ENCODE data around the gene HMBS. TPM values are rescaled to one million over a fixed set of nuclear protein-coding genes. Genes with fewer than 3 reads are reported as not detected.

HMBS gene
- total RNA-seq, 1 donor from 2014 or later = 21.4 TPM

DNA sequence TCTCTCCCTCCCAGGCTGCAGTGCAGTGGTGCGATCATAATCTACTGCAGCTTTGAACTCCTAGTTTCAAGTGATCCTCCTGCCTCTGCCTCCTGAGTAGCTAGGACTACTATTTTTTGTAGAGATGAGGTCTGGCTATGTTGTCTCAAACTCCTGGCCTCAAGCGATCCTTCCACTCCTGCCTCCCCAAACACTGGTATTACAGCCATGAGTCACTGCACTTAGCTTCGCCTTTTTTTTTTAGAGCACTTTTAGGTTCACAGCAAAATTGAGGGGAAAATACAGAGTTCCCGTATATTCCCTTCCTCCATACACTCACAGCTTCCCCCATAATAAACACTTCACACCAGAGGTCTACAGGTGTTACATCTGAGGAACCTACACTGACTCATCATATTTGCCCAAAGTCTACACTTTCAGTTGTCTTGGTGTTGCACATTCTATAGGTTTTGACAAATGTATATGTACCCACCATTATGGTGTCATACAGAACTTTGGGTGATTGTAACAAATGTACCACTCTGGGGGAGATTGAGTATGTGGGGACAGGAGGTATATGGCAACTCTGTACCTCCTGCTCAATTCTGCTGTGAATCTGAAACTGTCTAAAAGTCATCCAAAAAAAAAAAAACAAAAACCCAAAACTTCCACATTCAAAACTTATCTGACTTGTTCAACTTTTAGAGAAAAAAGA lies 42.7 kb upstream of the HMBS start:
- H3K4me1 Mint-ChIP-seq (ENCODE audit: low read depth, unreplicated experiment) = peaks cover 4% of the 10 kb centered on the region
- FAIRE-seq = no peak
- no peaks in the 10 kb centered on the region for H3K4me1 ChIP-seq (ENCODE audit: insufficient read depth, low read length)
- no peak overlapping the region for H2AFZ ChIP-seq (ENCODE audit: low read depth, low read length)
- TF ChIP-seq, protein P1, sequence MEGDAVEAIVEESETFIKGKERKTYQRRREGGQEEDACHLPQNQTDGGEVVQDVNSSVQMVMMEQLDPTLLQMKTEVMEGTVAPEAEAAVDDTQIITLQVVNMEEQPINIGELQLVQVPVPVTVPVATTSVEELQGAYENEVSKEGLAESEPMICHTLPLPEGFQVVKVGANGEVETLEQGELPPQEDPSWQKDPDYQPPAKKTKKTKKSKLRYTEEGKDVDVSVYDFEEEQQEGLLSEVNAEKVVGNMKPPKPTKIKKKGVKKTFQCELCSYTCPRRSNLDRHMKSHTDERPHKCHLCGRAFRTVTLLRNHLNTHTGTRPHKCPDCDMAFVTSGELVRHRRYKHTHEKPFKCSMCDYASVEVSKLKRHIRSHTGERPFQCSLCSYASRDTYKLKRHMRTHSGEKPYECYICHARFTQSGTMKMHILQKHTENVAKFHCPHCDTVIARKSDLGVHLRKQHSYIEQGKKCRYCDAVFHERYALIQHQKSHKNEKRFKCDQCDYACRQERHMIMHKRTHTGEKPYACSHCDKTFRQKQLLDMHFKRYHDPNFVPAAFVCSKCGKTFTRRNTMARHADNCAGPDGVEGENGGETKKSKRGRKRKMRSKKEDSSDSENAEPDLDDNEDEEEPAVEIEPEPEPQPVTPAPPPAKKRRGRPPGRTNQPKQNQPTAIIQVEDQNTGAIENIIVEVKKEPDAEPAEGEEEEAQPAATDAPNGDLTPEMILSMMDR (IDR thresholded peaks at IDR 0.05; ENCODE audit: insufficient read depth, low read depth, low read length) = no peak
- no peak for TF ChIP-seq EZH2 (IDR thresholded peaks at IDR 0.05; ENCODE audit: insufficient read depth, low read length)
- H3K36me3 Mint-ChIP-seq (ENCODE audit: low read depth, unreplicated experiment) = peaks cover 6% of the 10 kb centered on the region
- no peak overlapping the region for H3K9ac ChIP-seq (ENCODE audit: low read length)
- no peak overlapping the region for H3K27ac Mint-ChIP-seq (ENCODE audit: unreplicated experiment)
- no peak overlapping the region for H3K27ac ChIP-seq (ENCODE audit: low read depth, low read length)
- no peak overlapping the region for H3K4me2 ChIP-seq (ENCODE audit: low read length)
- H3K4me3 Mint-ChIP-seq (ENCODE audit: unreplicated experiment) = no peak overlapping the region
- no peak for DNase-seq (ENCODE audit: low read depth)
- H3K9me3 ChIP-seq (ENCODE audit: insufficient read depth, low read depth, low read length) = no peaks in the 10 kb centered on the region
- no peaks in the 10 kb centered on the region for H3K27me3 Mint-ChIP-seq (ENCODE audit: low read depth, unreplicated experiment)
- no peaks in the 10 kb centered on the region for H3K27me3 ChIP-seq (ENCODE audit: insufficient read depth, low read length)
- H3K4me3 ChIP-seq (ENCODE audit: insufficient read depth, low read depth, low read length) = no peak overlapping the region
- no peaks in the 10 kb centered on the region for H3K9me3 Mint-ChIP-seq (ENCODE audit: unreplicated experiment)
- H4K20me1 ChIP-seq (ENCODE audit: insufficient read depth, low read length) = peaks cover 24% of the 10 kb centered on the region
- H3K79me2 ChIP-seq (ENCODE audit: insufficient read depth, low read length) = no peaks in the 10 kb centered on the region
- peaks cover 12% of the 10 kb centered on the region for H3K36me3 ChIP-seq (ENCODE audit: insufficient read depth, low read length)

DNA sequence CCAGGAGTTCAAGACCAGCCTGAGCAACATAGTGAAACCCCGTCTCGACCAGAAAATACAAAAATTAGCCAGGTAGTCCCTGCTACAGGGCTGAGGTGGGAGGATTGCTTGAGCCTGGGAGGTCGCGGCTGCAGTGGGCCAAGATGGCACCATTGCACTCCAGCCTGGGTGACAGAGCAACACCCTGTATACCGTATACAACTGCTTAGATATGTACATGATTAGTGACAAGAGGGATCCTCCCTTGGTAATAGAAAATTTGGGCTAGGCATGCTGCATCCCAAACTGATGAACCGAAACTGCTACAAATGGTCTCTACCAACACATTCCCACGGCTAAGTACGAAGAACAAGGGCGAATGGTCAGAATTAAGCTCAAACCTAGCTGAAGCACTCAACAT lies 41.8 kb upstream of the HMBS start:
- TF ChIP-seq EZH2 (IDR thresholded peaks at IDR 0.05; ENCODE audit: insufficient read depth, low read length) = no peak
- TF ChIP-seq, protein P1 (IDR thresholded peaks at IDR 0.05; ENCODE audit: insufficient read depth, low read depth, low read length) = no peak
- Histone ChIP-seq H3K9me3 (ENCODE audit: insufficient read depth, low read depth, low read length) (no peaks in the 10 kb centered on the region), H2AFZ (ENCODE audit: low read depth, low read length) (no peak overlapping the region), H3K79me2 (ENCODE audit: insufficient read depth, low read length) (no peaks in the 10 kb centered on the region), H4K20me1 (ENCODE audit: insufficient read depth, low read length) (peaks cover 33% of the 10 kb centered on the region), H3K4me3 (ENCODE audit: insufficient read depth, low read depth, low read length) (no peak overlapping the region), H3K4me2 (ENCODE audit: low read length) (no peak overlapping the region), H3K9ac (ENCODE audit: low read length) (no peak overlapping the region), H3K4me1 (ENCODE audit: insufficient read depth, low read length) (no peaks in the 10 kb centered on the region), H3K27ac (ENCODE audit: low read depth, low read length) (no peak overlapping the region), H3K36me3 (ENCODE audit: insufficient read depth, low read length) (peaks cover 12% of the 10 kb centered on the region), H3K27me3 (ENCODE audit: insufficient read depth, low read length) (no peaks in the 10 kb centered on the region)
- H3K27ac Mint-ChIP-seq (ENCODE audit: unreplicated experiment) = no peak overlapping the region
- DNase-seq (ENCODE audit: low read depth) = no peak
- H3K36me3 Mint-ChIP-seq (ENCODE audit: low read depth, unreplicated experiment) = peaks cover 15% of the 10 kb centered on the region
- H3K4me1 Mint-ChIP-seq (ENCODE audit: low read depth, unreplicated experiment) = peaks cover 4% of the 10 kb centered on the region
- H3K27me3 Mint-ChIP-seq (ENCODE audit: low read depth, unreplicated experiment) = no peaks in the 10 kb centered on the region
- H3K9me3 Mint-ChIP-seq (ENCODE audit: unreplicated experiment) = no peaks in the 10 kb centered on the region
- H3K4me3 Mint-ChIP-seq (ENCODE audit: unreplicated experiment) = no peak overlapping the region
- no peak for FAIRE-seq

DNA sequence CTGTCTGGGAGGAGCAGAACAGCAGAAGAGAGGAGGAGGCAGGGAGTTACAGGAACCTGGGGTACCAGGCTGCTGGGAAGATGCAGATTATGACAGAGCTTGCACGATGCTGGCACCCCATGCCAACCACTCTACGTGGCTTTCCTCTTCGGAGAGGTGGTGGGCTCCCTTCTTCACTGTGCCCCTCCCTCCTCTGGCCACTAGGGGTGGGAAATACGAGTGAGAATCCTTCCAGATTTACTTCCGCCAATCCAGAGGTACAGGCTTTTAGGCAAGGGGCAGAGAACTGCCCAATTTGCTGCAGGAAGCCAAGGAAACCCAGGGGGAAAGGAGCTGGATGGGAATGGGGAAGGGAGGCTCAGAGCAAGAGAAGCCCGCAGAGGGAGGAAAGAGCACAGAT lies 40.0 kb upstream of the HMBS start:
- H3K4me1 ChIP-seq (ENCODE audit: insufficient read depth, low read length) = no peaks in the 10 kb centered on the region
- no peak for FAIRE-seq

More for the DNA sequence above, 40.0 kb upstream of the HMBS start:
- Histone ChIP-seq H3K4me3 (ENCODE audit: insufficient read depth, low read depth, low read length) (no peak overlapping the region), H3K79me2 (ENCODE audit: insufficient read depth, low read length) (no peaks in the 10 kb centered on the region), H2AFZ (ENCODE audit: low read depth, low read length) (no peak overlapping the region), H3K9me3 (ENCODE audit: insufficient read depth, low read depth, low read length) (no peaks in the 10 kb centered on the region), H4K20me1 (ENCODE audit: insufficient read depth, low read length) (peaks cover 47% of the 10 kb centered on the region), H3K9ac (ENCODE audit: low read length) (no peak overlapping the region), H3K27me3 (ENCODE audit: insufficient read depth, low read length) (no peaks in the 10 kb centered on the region), H3K27ac (ENCODE audit: low read depth, low read length) (no peak overlapping the region), H3K4me2 (ENCODE audit: low read length) (no peak overlapping the region), H3K36me3 (ENCODE audit: insufficient read depth, low read length) (peaks cover 24% of the 10 kb centered on the region)
- Mint-ChIP-seq H3K4me3 (ENCODE audit: unreplicated experiment) (peak overlapping the region; percentile 20), H3K36me3 (ENCODE audit: low read depth, unreplicated experiment) (peaks cover 25% of the 10 kb centered on the region), H3K27me3 (ENCODE audit: low read depth, unreplicated experiment) (no peaks in the 10 kb centered on the region), H3K9me3 (ENCODE audit: unreplicated experiment) (no peaks in the 10 kb centered on the region), H3K27ac (ENCODE audit: unreplicated experiment) (no peak overlapping the region), H3K4me1 (ENCODE audit: low read depth, unreplicated experiment) (peaks cover 4% of the 10 kb centered on the region)
- DNase-seq (ENCODE audit: low read depth) = no peak
- TF ChIP-seq, protein P1 (IDR thresholded peaks at IDR 0.05; ENCODE audit: insufficient read depth, low read depth, low read length) = no peak
- TF ChIP-seq EZH2 (IDR thresholded peaks at IDR 0.05; ENCODE audit: insufficient read depth, low read length) = no peak
